H1 (cell line): ENCODE measurements around the gene MACROD2. TPM values are rescaled to one million over a fixed set of nuclear protein-coding genes. Genes with fewer than 3 reads are reported as not detected.

Source experiments
- CTCF ChIA-PET: fragments of 300-600 bp; sonication (Branson Sonifier 250); formaldehyde crosslinking; loops from one replicate; lab custom pipeline; 2021; ENCODE audit not compliant: partially characterized antibody; lab: Charles Lee
- POLR2A ChIA-PET: fragments of 300-600 bp; sonication (Branson Sonifier 250); formaldehyde crosslinking; loops from one replicate; lab custom pipeline; 2021; ENCODE audit warnings: inconsistent platforms; ENCODE audit not compliant: partially characterized antibody; lab: Charles Lee
- DNase-seq, 2 experiments: peaks; one replicate each; pipeline versions ENCODE4 v3.0.0 to v3.0.0-alpha.2; 2010 to 2022; ENCODE audit warnings: low spot score in 2 of 2, low read depth in 1 of 2, mixed read lengths in 1 of 2
- FAIRE-seq: peaks from 2 replicates; lab custom pipeline; 2011; peaks lifted over from hg19 to GRCh38; lab: Jason Lieb, UNC
- H2AFZ ChIP-seq: 2 replicates; pipeline ENCODE4 v1.8.1; 2012; ENCODE audit warnings: low read length, inconsistent platforms
- H2AK5ac ChIP-seq: 2 replicates; pipeline ENCODE4 v1.6.1; 2013; ENCODE audit warnings: low read depth, low read length
- H2BK120ac ChIP-seq: replicated peaks from 2 replicates; pipeline ENCODE3; 2013; ENCODE audit warnings: low read depth, low read length, inconsistent platforms
- H2BK12ac ChIP-seq: 2 replicates; pipeline ENCODE4 v1.6.1; 2013; ENCODE audit warnings: low read depth, low read length
- H2BK15ac ChIP-seq: 2 replicates; pipeline ENCODE4 v1.6.1; 2013; ENCODE audit warnings: low read length
- H2BK20ac ChIP-seq: 2 replicates; pipeline ENCODE4 v1.6.1; 2013; ENCODE audit warnings: low read length
- H2BK5ac ChIP-seq: 2 replicates; pipeline ENCODE4 v1.6.1; 2013; ENCODE audit warnings: low read depth, low read length
- H3K14ac ChIP-seq: 2 replicates; pipeline ENCODE4 v1.6.1; 2013; ENCODE audit warnings: inconsistent platforms; ENCODE audit not compliant: insufficient read length
- H3K18ac ChIP-seq: 2 replicates; pipeline ENCODE4 v1.6.1; 2013; ENCODE audit warnings: low read length; ENCODE audit errors: extremely low read depth
- H3K23ac ChIP-seq: 2 replicates; pipeline ENCODE4 v1.6.1; 2013; ENCODE audit warnings: inconsistent platforms; ENCODE audit not compliant: insufficient read length
- H3K23me2 ChIP-seq: 2 replicates; pipeline ENCODE4 v1.6.1; 2013; ENCODE audit warnings: low read depth, low read length
- H3K27ac ChIP-seq: 2 replicates; pipeline ENCODE4 v1.6.1; 2011; ENCODE audit warnings: low read depth, low read length, inconsistent platforms
- H3K27me3 ChIP-seq, 4 experiments: replicated peaks in 1 of 4; 1 replicate in 1 of 4; 2 replicates in 3 of 4; pipeline versions ENCODE4 v1.6.1 to v1.8.1; 2011 to 2013; ENCODE audit warnings: low read length in 3 of 4, mild to moderate bottlenecking in 3 of 4, inconsistent platforms in 2 of 4, mixed read lengths in 2 of 4, moderate library complexity in 1 of 4; ENCODE audit not compliant: control insufficient read depth in 3 of 4, insufficient read depth in 3 of 4; ENCODE audit errors: extremely low read depth in 1 of 4
- H3K36me3 ChIP-seq, 4 experiments: 2 replicates each; pipeline versions ENCODE4 v1.6.1 to v1.8.1; 2011 to 2013; ENCODE audit warnings: mild to moderate bottlenecking in 4 of 4, low read length in 3 of 4, moderate library complexity in 2 of 4, control low read depth in 1 of 4, inconsistent platforms in 1 of 4; ENCODE audit not compliant: insufficient read depth in 4 of 4, control insufficient read depth in 2 of 4
- H3K4ac ChIP-seq: replicated peaks from 2 replicates; pipeline ENCODE3; 2013; ENCODE audit warnings: low read length, low read depth, mixed read lengths, inconsistent platforms; ENCODE audit not compliant: insufficient read length
- H3K4me1 ChIP-seq, 4 experiments: replicated peaks in 1 of 4; 1 replicate in 1 of 4; 2 replicates in 3 of 4; pipeline versions ENCODE4 v1.6.1 to v1.8.1; 2011 to 2013; ENCODE audit warnings: low read length in 3 of 4, inconsistent platforms in 2 of 4, mixed read lengths in 1 of 4; ENCODE audit not compliant: insufficient read depth in 4 of 4, control insufficient read depth in 3 of 4
- H3K4me2 ChIP-seq, 2 experiments: 2 replicates each; pipeline versions ENCODE4 v1.6.1 to v1.8.1; 2011 to 2013; ENCODE audit warnings: low read depth in 2 of 2, low read length in 2 of 2, control low read depth in 1 of 2, inconsistent platforms in 1 of 2, mild to moderate bottlenecking in 1 of 2; ENCODE audit not compliant: insufficient read depth in 1 of 2
- H3K4me3 ChIP-seq, 4 experiments: fragments of 200-600, 300-600 bp in 1 of 4; sonication (generic), shearing (Covaris generic), sonication (Bioruptor Twin) in 1 of 4; 2 replicates each; pipeline versions ENCODE4 v1.5.1 to v1.8.1; 2011 to 2016; ENCODE audit warnings: low read length in 4 of 4, low read depth in 3 of 4, control low read depth in 2 of 4, inconsistent platforms in 2 of 4, mild to moderate bottlenecking in 2 of 4, mixed read lengths in 1 of 4, moderate library complexity in 1 of 4; ENCODE audit not compliant: insufficient read depth in 2 of 4; ENCODE audit errors: extremely low read depth in 1 of 4
- H3K56ac ChIP-seq: replicated peaks from 2 replicates; pipeline ENCODE3; 2013; ENCODE audit warnings: low read depth, mild to moderate bottlenecking, mixed read lengths, low read length, inconsistent platforms; ENCODE audit not compliant: insufficient read length
- H3K79me1 ChIP-seq: 2 replicates; pipeline ENCODE4 v1.6.1; 2013; ENCODE audit warnings: low read depth, low read length, control low read depth
- H3K79me2 ChIP-seq, 2 experiments: 2 replicates each; pipeline versions ENCODE4 v1.6.1 to v1.8.1; 2012 to 2013; ENCODE audit warnings: low read length in 2 of 2, mild to moderate bottlenecking in 2 of 2, inconsistent platforms in 1 of 2; ENCODE audit not compliant: insufficient read depth in 2 of 2, control insufficient read depth in 1 of 2
- H3K9ac ChIP-seq, 4 experiments: replicated peaks in 1 of 4; 1 replicate in 1 of 4; 2 replicates in 3 of 4; pipeline versions ENCODE4 v1.6.1 to v1.8.1; 2011 to 2013; ENCODE audit warnings: low read depth in 3 of 4, low read length in 3 of 4, control low read depth in 2 of 4, mild to moderate bottlenecking in 2 of 4, moderate library complexity in 2 of 4, inconsistent platforms in 1 of 4; ENCODE audit errors: extremely low read depth in 1 of 4
- H3K9me3 ChIP-seq, 2 experiments: 2 replicates each; pipeline versions ENCODE4 v1.6.1 to v1.8.1; 2012 to 2013; ENCODE audit warnings: mild to moderate bottlenecking in 2 of 2, moderate library complexity in 2 of 2, control low read depth in 1 of 2, inconsistent platforms in 1 of 2, low read depth in 1 of 2, low read length in 1 of 2, mixed read lengths in 1 of 2; ENCODE audit not compliant: insufficient read depth in 2 of 2
- H4K20me1 ChIP-seq, 2 experiments: replicated peaks in 1 of 2; 2 replicates each; pipeline versions ENCODE3 to v1.8.1; 2011 to 2013; ENCODE audit warnings: inconsistent platforms in 2 of 2, low read length in 2 of 2, mild to moderate bottlenecking in 1 of 2; ENCODE audit not compliant: insufficient read depth in 2 of 2, control insufficient read depth in 1 of 2
- H4K5ac ChIP-seq: 2 replicates; pipeline ENCODE4 v1.6.1; 2013; ENCODE audit warnings: low read length, low read depth, mixed read lengths, inconsistent platforms; ENCODE audit not compliant: insufficient read length
- H4K8ac ChIP-seq: 2 replicates; pipeline ENCODE4 v1.8.0; 2013; ENCODE audit warnings: mild to moderate bottlenecking, moderate library complexity, low read length, inconsistent platforms; ENCODE audit not compliant: insufficient read depth; ENCODE audit errors: extremely low read depth
- H4K91ac ChIP-seq: replicated peaks from 2 replicates; pipeline ENCODE3; 2013; ENCODE audit warnings: low read length, mixed read lengths, inconsistent platforms; ENCODE audit not compliant: insufficient read length
- EGR1 ChIP-seq: IDR thresholded peaks from 2 replicates; pipeline ENCODE4 v1.6.1; 2011; ENCODE audit warnings: low read depth, low read length, borderline replicate concordance
- FOSL1 ChIP-seq: IDR thresholded peaks from 2 replicates; pipeline ENCODE4 v1.6.1; 2011; ENCODE audit warnings: mild to moderate bottlenecking, low read depth, low read length, moderate library complexity; ENCODE audit not compliant: insufficient read depth
- JUN ChIP-seq: IDR thresholded peaks from 2 replicates; pipeline ENCODE4 v1.6.1; 2011; ENCODE audit warnings: low read depth, mild to moderate bottlenecking, improper control_type of control experiment, low read length
- KDM4A ChIP-seq: IDR thresholded peaks from one replicate; pipeline ENCODE4 v1.7.1; 2012; ENCODE audit warnings: low read depth, mild to moderate bottlenecking, moderate library complexity, low read length, inconsistent platforms; ENCODE audit not compliant: severe bottlenecking
- SRF ChIP-seq: IDR thresholded peaks from 2 replicates; pipeline ENCODE4 v1.6.1; 2011; ENCODE audit warnings: mild to moderate bottlenecking, low read depth, low read length, moderate library complexity
- TBP ChIP-seq: IDR thresholded peaks from 2 replicates; pipeline ENCODE4 v1.6.1; 2011; ENCODE audit warnings: low read depth, low read length, improper control_type of control experiment
- WGBS, 2 experiments: shearing (Covaris generic) in 1 of 2; methylation state at CpG; one replicate each; pipeline versions ENCODE4 v1.1.6 to v1.1.7; 2013 to 2015; ENCODE audit warnings: low lambda C conversion rate in 2 of 2, mixed read lengths in 2 of 2, inconsistent platforms in 1 of 2, low coverage in 1 of 2, missing lambda C conversion rate in 1 of 2; ENCODE audit not compliant: insufficient replicate concordance in 2 of 2, insufficient coverage in 1 of 2, insufficient read length in 1 of 2; ENCODE audit errors: extremely low coverage in 1 of 2, missing lambda C conversion rate in 1 of 2; 5-methylcytosine and 5-hydroxymethylcytosine counted together
- polyA plus RNA-seq, 7 experiments: library from polyadenylated mRNA; depleted of rRNA in 3 of 7; stranded (reverse) in 5 of 7; unstranded in 2 of 7; fragments of >200 nt in 5 of 7; fragments of 200-250 nt in 2 of 7; gene quantifications; 1 replicate in 5 of 7; 2 replicates in 1 of 7; 4 replicates in 1 of 7; pipeline versions ENCODE4 v1.2.1 to v1.2.3, GENCODE V29; 2011 to 2013; ENCODE audit warnings: missing spikeins in 2 of 7, mixed read lengths in 2 of 7
- total RNA-seq: library from RNA; stranded (reverse); fragmentation: NEBNext Ultra II Directional; extraction: Animal tissue kit (Norgen Biotek cat#: 25700); gene quantifications from 2 replicates; pipeline ENCODE4 v1.2.1, GENCODE V29; 2021

The MACROD2 gene
- total and polyA plus RNA-seq, 2 of the 8 experiments (the other 6 are each of a cell fraction or from before 2014, with no cell fraction given), result 0.70 to 3.9 TPM

- FAIRE-seq (no peak), DNase-seq (no peak)
- no peak overlapping the region for H2AFZ ChIP-seq
- H4K5ac ChIP-seq, result no peak overlapping the region
- ChIA-PET CTCF (interaction anchor here (2.2 kb wide), 1 partner anchor 14 kb away, joined by 8 read pairs; no protein-coding TSS in a partner anchor), POLR2A (no interaction called here)
- H4K91ac ChIP-seq, result no peak overlapping the region
- H2BK20ac ChIP-seq, result no peak overlapping the region
- no peak overlapping the region for H3K4me2 ChIP-seq
- TF ChIP-seq EGR1 (no peak), JUN (no peak), TBP (no peak), KDM4A (no peak), SRF (no peak), FOSL1 (no peak)
- H3K14ac ChIP-seq, result no peak overlapping the region
- no peak overlapping the region for H2AK5ac ChIP-seq
- no peak overlapping the region for H2BK120ac ChIP-seq
- H4K20me1 ChIP-seq, result no peaks in the 10 kb centered on the region
- no peak overlapping the region for H2BK12ac ChIP-seq
- no peaks in the 10 kb centered on the region for H3K23me2 ChIP-seq
- no peak overlapping the region for H4K8ac ChIP-seq
- H3K79me1 ChIP-seq, result no peaks in the 10 kb centered on the region
- H3K4me3 ChIP-seq, result no peak overlapping the region
- H3K27me3 ChIP-seq, result no peaks in the 10 kb centered on the region
- H3K9ac ChIP-seq, result no peak overlapping the region
- H2BK5ac ChIP-seq, result no peak overlapping the region
- H3K23ac ChIP-seq, result no peak overlapping the region
- no peak overlapping the region for H3K4ac ChIP-seq
- H3K18ac ChIP-seq, result no peak overlapping the region
- H3K79me2 ChIP-seq, result no peaks in the 10 kb centered on the region
- no peaks in the 10 kb centered on the region for H3K4me1 ChIP-seq
- no peaks in the 10 kb centered on the region for H3K9me3 ChIP-seq
- H2BK15ac ChIP-seq, result no peak overlapping the region
- no peaks in the 10 kb centered on the region for H3K36me3 ChIP-seq
- WGBS, 2 experiments, result 58% methylated on average over 3 of the region's 3 CpGs; no CpG with 5 or more reads in 1 of the 2 experiments
- H3K56ac ChIP-seq, result no peak overlapping the region
- H3K27ac ChIP-seq, result no peak overlapping the region
Measured at GRCh38 chr20:16020971-16021370, 2025.7 kb downstream of the MACROD2 start.
